ENCODE measurements around the gene MAP1S.
A peak's percentile ranks its signal among the peaks of the same experiment; 100 is the strongest.
"Not testable (repeated sequence)": the region's sequence is repeated elsewhere in the genome, so short reads cannot be mapped to it uniquely, and the experiment has no call there.

Gene MAP1S

GRCh38 chr19:17764348-17764747 is 45.1 kb downstream of the MAP1S start:
- DNase-seq = no peak

- peak; percentile 59 for DNase-seq
Observed at GRCh38 chr19:17765069-17765618, 45.9 kb downstream of the MAP1S start.

GRCh38 chr19:17766543-17767131 is 47.4 kb downstream of the MAP1S start:
- peak; percentile 87 for DNase-seq

GRCh38 chr19:17767559-17767958 is 48.3 kb downstream of the MAP1S start:
- peak; percentile 84 for DNase-seq

GRCh38 chr19:17770613-17771012 is 51.3 kb downstream of the MAP1S start:
- no peak for DNase-seq

GRCh38 chr19:17772172-17772571 is 52.9 kb downstream of the MAP1S start:
- peak; percentile 62 for DNase-seq

GRCh38 chr19:17775245-17775927 is 56.1 kb downstream of the MAP1S start:
- DNase-seq = peak; percentile 65

GRCh38 chr19:17775991-17776803 is 56.9 kb downstream of the MAP1S start:
- no peak for DNase-seq

- not testable (repeated sequence) for DNase-seq
Observed at GRCh38 chr19:17777840-17778239, 58.6 kb downstream of the MAP1S start.

GRCh38 chr19:17778251-17778967 is 59.1 kb downstream of the MAP1S start:
- DNase-seq = peak; percentile 77

GRCh38 chr19:17778968-17779929 is 60.0 kb downstream of the MAP1S start:
- peak; percentile 52 for DNase-seq

GRCh38 chr19:17780781-17781180 is 61.5 kb downstream of the MAP1S start:
- DNase-seq = no peak

- not testable (repeated sequence) for DNase-seq
Observed at GRCh38 chr19:17783721-17784120, 64.4 kb downstream of the MAP1S start.

Data from hematopoietic multipotent progenitor cell treated with erythropoietin and hydrocortisone succinate and interleukin-3 and kit ligand, for 8 days (in vitro differentiated cells).